Endometrial microvascular endothelial cells (primary cell): ENCODE data around the gene MCM7. TPM values are rescaled to one million over a fixed set of nuclear protein-coding genes. Genes with fewer than 3 reads are reported as not detected.

ENCODE experiments used
- in situ Hi-C: cut with HindIII; loops from 2 replicates; pipeline ENCODE4 v1.10.0; 2017; ENCODE audit warnings: low sequenced_read_pairs, low pct_unique_long_range_greater_than_20kb; ENCODE audit errors: inconsistent ontology term
- total RNA-seq: library from RNA; depleted of rRNA; stranded (reverse); fragments of >200 nt; gene quantifications from one replicate; pipeline ENCODE4 v1.2.3, GENCODE V29; 2015; ENCODE audit errors: inconsistent ontology term

The MCM7 gene
- total RNA-seq, 1 donor from 2014 or later, result 168 TPM

DNA sequence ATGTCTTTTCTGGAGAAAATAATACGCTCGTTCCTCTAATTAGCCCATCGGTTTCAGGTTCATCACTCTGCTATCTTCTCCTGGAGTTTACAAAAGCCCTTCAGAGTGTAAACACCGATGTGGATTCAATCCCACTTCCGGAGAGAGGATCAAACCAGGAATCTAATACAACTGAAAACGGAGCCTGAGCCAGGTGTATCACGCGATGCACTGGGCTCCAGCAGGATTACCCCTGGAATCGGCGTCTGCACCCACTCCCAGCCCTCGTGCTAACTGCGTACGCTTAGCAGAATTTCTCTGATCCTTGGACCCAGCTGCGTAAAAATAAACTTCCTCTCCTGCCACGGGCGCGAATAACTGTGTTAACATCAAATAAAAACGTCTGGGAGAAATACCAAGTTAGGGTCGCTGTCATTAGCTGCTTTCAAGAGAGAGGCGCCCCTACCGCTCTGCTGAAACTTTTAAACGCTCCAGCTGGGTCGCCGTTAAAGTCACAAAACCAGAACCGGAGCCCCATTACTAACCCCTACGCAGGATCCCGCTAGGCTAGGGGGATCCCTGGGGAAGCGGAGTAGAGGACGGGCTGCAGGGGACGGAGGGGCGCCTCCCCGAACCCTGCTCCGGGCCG, 20.2 kb downstream of the MCM7 start:
- in situ Hi-C loops, result no loop called here

GRCh38 chr7:100079024-100079560, 22.1 kb downstream of the MCM7 start:
- in situ Hi-C loops, result no loop called here

DNA sequence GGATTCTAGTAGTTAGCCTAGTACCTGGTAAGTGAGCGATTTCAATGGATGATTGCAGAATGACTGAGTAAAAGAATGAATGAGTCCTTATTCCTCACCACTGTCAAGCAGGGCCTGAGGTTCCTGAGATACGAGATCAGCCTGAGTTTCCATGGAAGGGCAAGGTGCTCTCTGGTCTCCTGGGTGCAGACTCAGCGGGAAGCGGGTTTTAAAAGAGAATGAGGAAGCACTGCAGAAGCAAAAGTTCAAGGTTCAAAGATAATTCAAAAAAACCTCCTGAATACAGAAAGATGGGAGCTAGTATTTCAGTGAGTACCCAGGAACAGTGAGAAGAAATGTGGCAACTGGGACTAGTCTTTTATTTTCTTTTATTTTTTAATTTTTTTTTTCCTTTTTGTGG, 24.0 kb downstream of the MCM7 start:
- in situ Hi-C loops, result no loop called here

GRCh38 chr7:100075418-100075817, 25.8 kb downstream of the MCM7 start:
- in situ Hi-C loops, result no loop called here

DNA sequence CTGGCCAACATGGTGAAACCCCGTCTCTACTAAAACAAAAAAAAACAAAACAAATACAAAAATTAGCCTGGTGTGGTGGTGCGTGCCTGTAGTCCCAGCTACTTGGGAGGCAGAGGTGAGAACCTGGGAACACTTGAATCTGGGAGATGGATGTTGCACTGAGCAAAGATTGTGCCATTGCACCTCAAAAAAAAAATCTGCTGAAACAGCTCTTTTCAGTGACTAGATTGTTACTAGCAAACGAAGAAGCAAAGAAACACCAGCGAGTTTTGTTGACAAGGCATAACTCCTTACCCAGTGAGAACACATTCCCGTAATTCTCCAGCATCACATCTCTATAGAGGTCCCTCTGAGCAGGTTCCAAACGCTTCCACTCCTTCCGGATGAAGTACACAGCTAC, 26.4 kb downstream of the MCM7 start:
- in situ Hi-C loops, result no loop called here

DNA sequence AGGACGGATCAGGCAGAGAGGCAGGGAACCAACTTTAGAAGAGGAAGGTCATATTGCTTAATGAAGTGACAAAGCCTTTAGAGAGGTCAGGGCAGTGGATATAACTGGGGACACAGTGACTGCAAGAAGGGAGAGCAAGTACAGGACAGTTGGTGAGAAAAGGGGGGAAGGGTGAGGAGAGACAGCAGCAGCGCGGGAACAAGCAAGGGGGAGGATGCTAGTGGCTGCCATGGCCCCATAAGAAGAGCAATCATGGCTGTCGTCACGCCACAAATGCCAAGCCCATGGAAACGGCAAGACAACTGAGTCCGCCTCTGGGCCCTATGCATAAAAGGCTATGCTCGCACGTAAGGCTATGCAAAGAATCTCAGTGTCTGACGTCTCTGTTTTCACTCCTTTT, 28.7 kb downstream of the MCM7 start:
- in situ Hi-C loops, result no loop called here

DNA sequence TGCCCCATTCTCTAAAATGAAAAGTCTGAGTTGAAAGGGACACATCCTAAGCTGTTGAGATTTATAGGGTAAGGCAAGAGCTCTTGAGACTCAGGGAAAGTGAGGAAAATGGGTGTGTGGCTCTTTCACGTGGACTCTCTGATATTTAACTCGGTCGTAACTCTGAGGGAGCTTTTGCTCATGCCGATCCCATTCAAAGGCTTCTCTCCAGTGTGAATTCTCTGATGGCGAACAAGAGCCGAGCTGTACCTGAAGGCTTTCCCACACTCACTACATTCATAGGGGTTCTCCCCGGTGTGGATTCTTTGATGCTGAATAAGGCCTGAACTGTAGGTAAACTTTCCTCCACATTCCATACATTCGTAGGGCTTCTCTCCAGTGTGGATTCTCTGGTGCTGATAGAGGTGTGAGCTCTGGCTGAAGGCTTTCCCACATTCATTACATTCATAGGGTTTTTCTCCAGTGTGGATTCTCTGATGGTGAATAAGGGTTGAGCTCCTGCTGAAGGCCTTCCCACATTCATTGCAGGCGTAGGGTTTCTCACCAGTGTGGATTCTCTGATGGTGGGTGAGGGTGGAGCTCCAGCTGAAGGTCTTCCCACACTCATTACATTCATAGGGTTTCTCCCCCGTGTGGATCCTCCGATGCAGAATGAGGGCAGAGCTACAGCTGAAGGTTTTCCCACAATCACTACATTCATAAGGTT, 30.0 kb downstream of the MCM7 start:
- in situ Hi-C loops, result no loop called here

DNA sequence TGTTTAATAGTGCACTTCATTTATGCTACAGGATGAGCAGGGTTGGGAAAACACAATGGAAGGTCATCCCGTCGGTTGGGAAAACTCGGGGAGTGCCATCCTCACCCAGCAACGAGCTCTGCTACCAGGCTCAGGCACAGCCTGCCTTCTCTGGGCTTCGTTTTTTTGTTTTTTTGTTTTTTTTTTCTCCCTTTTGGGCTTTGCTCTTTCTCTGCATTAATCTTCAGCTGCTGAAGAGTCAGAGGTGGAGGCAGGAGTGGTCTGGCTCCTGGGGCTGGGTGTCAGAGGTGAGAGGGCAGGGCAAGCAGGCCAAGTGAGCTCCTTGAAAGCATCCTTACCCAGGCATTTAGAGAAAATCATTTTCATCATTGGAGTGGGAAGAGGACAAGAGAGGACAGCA, 31.2 kb downstream of the MCM7 start:
- in situ Hi-C loops, result no loop called here

DNA sequence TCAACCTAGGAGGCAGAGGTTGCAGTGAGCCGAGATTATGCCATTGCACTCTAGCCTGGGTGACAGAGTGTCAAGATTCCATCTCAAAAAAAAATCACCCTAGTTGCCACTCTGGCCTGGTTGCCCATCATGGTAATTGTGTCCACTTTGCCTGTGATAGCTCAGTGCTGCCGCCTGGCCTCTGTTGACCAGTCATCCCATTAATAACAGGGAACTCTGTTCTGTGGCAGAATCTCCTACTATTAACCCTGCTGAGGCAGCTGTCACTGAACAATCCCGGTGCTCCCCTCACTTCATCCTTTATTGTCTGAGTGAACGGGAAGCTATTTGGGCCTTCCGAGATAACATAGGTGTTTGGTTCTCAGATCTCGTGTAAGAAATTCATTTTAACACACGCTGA, 34.2 kb downstream of the MCM7 start:
- in situ Hi-C loops, result no loop called here

- in situ Hi-C loops, result no loop called here
Measured at GRCh38 chr7:100065452-100066186, 35.6 kb downstream of the MCM7 start.

- in situ Hi-C loops, result no loop called here
Measured at GRCh38 chr7:100064162-100064561, 37.0 kb downstream of the MCM7 start.

GRCh38 chr7:100063376-100063775, 37.8 kb downstream of the MCM7 start:
- in situ Hi-C loops, result no loop called here

GRCh38 chr7:100061518-100062193, 39.5 kb downstream of the MCM7 start:
- in situ Hi-C loops, result no loop called here

DNA sequence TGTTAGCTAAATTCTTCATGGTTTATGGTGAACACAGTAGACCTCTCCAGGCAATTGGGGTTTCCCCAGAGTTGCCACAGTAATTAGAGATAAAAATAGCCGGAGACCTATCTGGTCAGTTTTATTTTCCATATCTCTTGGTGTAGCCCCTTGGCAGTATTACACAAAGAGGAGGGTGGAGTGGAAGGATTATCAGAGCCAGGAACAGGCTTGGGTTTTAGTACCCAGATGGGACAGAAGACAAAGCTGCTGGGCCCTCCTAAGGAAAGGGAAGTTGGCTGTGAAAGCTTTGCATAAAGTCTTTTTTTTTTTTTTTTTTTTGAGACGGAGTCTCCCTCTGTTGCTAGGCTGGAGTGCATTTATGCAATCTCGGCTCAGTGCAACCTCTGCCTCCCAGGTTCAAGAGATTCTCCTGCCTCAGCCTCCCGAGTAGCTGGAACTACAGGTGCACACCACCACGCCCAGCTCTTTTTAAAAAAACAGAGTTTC, 41.9 kb downstream of the MCM7 start:
- in situ Hi-C loops, result no loop called here

GRCh38 chr7:100057006-100057405, 44.2 kb downstream of the MCM7 start:
- in situ Hi-C loops, result no loop called here

DNA sequence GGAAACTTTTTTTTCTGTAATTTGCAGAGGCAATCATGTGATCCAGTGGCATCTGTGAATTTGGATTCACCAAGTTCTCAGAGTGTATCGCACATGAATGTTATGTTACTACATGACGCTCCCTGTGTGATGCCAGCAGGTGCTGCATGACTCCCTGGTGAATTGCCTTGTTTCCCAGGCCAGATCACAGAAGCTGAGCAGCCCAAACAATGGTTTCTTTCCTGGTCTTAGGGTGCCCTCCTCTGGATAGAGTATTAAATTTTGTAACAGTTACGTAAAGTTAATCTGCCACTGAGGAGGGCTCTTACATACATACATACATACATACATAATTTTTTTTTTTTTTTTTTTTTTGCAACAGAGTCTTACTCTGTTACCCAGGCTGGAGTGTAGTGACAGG, 48.0 kb downstream of the MCM7 start:
- in situ Hi-C loops, result no loop called here

DNA sequence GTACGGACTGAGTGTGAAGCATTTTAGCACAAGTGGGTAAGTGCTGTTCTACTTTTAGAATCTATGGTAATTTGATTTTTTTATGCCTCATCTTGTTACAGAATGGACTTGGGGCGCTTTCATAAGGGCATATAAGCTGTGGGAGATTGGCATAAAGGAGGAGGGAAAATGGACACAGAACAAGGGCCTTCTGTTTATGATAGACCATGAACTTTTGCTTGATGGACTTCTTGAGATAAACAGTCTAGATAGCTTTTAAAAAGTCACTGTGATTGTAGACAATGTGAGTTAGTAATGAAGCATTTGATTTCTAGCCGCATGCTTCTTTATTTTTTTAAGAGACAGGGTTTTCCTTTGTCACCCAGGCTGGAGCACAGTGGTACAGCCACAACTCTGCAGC, 49.6 kb downstream of the MCM7 start:
- in situ Hi-C loops, result no loop called here

- in situ Hi-C loops, result no loop called here
Measured at GRCh38 chr7:100049441-100050291, 51.5 kb downstream of the MCM7 start, which contains the start of gene ZSCAN21. Gene ZSCAN21 (plus strand): TSS chr7:100049774. CDS start chr7:100057007, 7,233 bp downstream.
